Measurements from ENCODE around the gene SCAF11.
A peak's percentile ranks its signal among the peaks of the same experiment; 100 is the strongest.
"Not testable (repeated sequence)": the region's sequence is repeated elsewhere in the genome, so short reads cannot be mapped to it uniquely, and the experiment has no call there.

The SCAF11 gene

GRCh38 chr12:45990468-45991283 is at the start of gene SCAF11:
TSS of gene SCAF11 (minus strand) at chr12:45990574. CDS start at chr12:45964167, 26,407 bp downstream.
- DNase-seq (ENCODE audit: low read depth in 2 of 2), result peak; percentile 99

- DNase-seq (ENCODE audit: low read depth in 2 of 2), result not testable (repeated sequence)
Observed at GRCh38 chr12:46037066-46037465, 46.7 kb upstream of the SCAF11 start.

- no peak for DNase-seq (ENCODE audit: low read depth in 2 of 2)
Observed at GRCh38 chr12:46027172-46027571, 36.8 kb upstream of the SCAF11 start.

GRCh38 chr12:46024099-46024498 is 33.7 kb upstream of the SCAF11 start:
- DNase-seq (ENCODE audit: low read depth in 2 of 2), result no peak

- DNase-seq (ENCODE audit: low read depth in 2 of 2), result no peak
Observed at GRCh38 chr12:46020768-46021167, 30.4 kb upstream of the SCAF11 start.

- not testable (repeated sequence) for DNase-seq (ENCODE audit: low read depth in 2 of 2)
Observed at GRCh38 chr12:46018712-46019111, 28.3 kb upstream of the SCAF11 start.

GRCh38 chr12:46017866-46018375 is 27.5 kb upstream of the SCAF11 start:
- not testable (repeated sequence) for DNase-seq (ENCODE audit: low read depth in 2 of 2)

- no peak for DNase-seq (ENCODE audit: low read depth in 2 of 2)
Observed at GRCh38 chr12:46005823-46006222, 15.4 kb upstream of the SCAF11 start.

GRCh38 chr12:46005151-46005797 is 14.9 kb upstream of the SCAF11 start:
- DNase-seq (ENCODE audit: low read depth in 2 of 2), result no peak

GRCh38 chr12:46004715-46005114 is 14.3 kb upstream of the SCAF11 start:
- DNase-seq (ENCODE audit: low read depth in 2 of 2), result no peak

- not testable (repeated sequence) for DNase-seq (ENCODE audit: low read depth in 2 of 2)
Observed at GRCh38 chr12:46000076-46000475, 9.7 kb upstream of the SCAF11 start.

GRCh38 chr12:45994736-45995135 is 4.4 kb upstream of the SCAF11 start:
- DNase-seq (ENCODE audit: low read depth in 2 of 2), result no peak

GRCh38 chr12:45991284-45992249 is 1.2 kb upstream of the SCAF11 start:
- no peak for DNase-seq (ENCODE audit: low read depth in 2 of 2)

- no peak for DNase-seq (ENCODE audit: low read depth in 2 of 2)
Observed at GRCh38 chr12:45989721-45990467, 480 bp downstream of the SCAF11 start.

- DNase-seq (ENCODE audit: low read depth in 2 of 2), result no peak
Observed at GRCh38 chr12:45989287-45989686, 1.1 kb downstream of the SCAF11 start.

GRCh38 chr12:45988264-45988663 is 2.1 kb downstream of the SCAF11 start:
- DNase-seq (ENCODE audit: low read depth in 2 of 2), result no peak

- DNase-seq (ENCODE audit: low read depth in 2 of 2), result no peak
Observed at GRCh38 chr12:45987340-45987727, 3.0 kb downstream of the SCAF11 start.

- no peak for DNase-seq (ENCODE audit: low read depth in 2 of 2)
Observed at GRCh38 chr12:45986641-45987339, 3.6 kb downstream of the SCAF11 start.

- no peak for DNase-seq (ENCODE audit: low read depth in 2 of 2)
Observed at GRCh38 chr12:45981075-45981837, 9.1 kb downstream of the SCAF11 start.

- no peak for DNase-seq (ENCODE audit: low read depth in 2 of 2)
Observed at GRCh38 chr12:45980540-45980939, 9.8 kb downstream of the SCAF11 start.
